SU-DHL-6 (cell line): Measurements from ENCODE around the gene GDNF.

Source experiments
- H2AFZ ChIP-seq: fragments of 200-600 bp; sonication (generic); 2 replicates; pipeline ENCODE4 v1.6.1; 2014; ENCODE audit warnings: low read depth, mild to moderate bottlenecking, moderate library complexity, mixed read lengths, antibody characterized with exemption, low read length; ENCODE audit not compliant: severe bottlenecking
- H3F3A ChIP-seq: fragments of 200-600 bp; shearing (Covaris generic); 2 replicates; pipeline ENCODE4 v1.6.0; 2016; ENCODE audit warnings: antibody characterized with exemption, mild to moderate bottlenecking; ENCODE audit not compliant: insufficient read depth
- H3K27ac ChIP-seq: fragments of 200-600 bp; sonication (generic); 2 replicates; pipeline ENCODE4 v1.5.1; 2016; ENCODE audit warnings: low read depth, mild to moderate bottlenecking, low read length, moderate library complexity, mixed read lengths
- H3K27me3 ChIP-seq: fragments of 200-600 bp; sonication (generic), shearing (Covaris generic); 2 replicates; pipeline ENCODE4 v1.6.0; 2014; ENCODE audit warnings: mild to moderate bottlenecking, low read length
- H3K36me3 ChIP-seq: fragments of 200-600 bp; sonication (generic); 2 replicates; pipeline ENCODE4 v1.6.1; 2014; ENCODE audit warnings: mild to moderate bottlenecking, low read length, mixed read lengths
- H3K4me2 ChIP-seq: fragments of 300-600, 200-600 bp; shearing (Covaris generic), sonication (generic); 2 replicates; pipeline ENCODE4 v1.6.0; 2014; ENCODE audit warnings: low read length, low read depth, mild to moderate bottlenecking; ENCODE audit not compliant: poor library complexity, severe bottlenecking
- H3K4me3 ChIP-seq: fragments of 200-600 bp; sonication (generic); 2 replicates; pipeline ENCODE4 v1.5.1; 2014; ENCODE audit warnings: antibody characterized with exemption, low read length, mild to moderate bottlenecking, mixed read lengths; ENCODE audit not compliant: insufficient read depth, poor library complexity, severe bottlenecking
- H3K79me2 ChIP-seq: fragments of 200-600 bp; sonication (generic); 2 replicates; pipeline ENCODE4 v1.6.1; 2014; ENCODE audit warnings: mild to moderate bottlenecking, low read length, moderate library complexity; ENCODE audit not compliant: insufficient read depth
- H3K9ac ChIP-seq: fragments of 200-600 bp; sonication (generic); 2 replicates; pipeline ENCODE4 v1.7.0; 2014; ENCODE audit warnings: mild to moderate bottlenecking, low read length
- H3K9me2 ChIP-seq: fragments of 200-600 bp; sonication (generic); replicated peaks from 2 replicates; pipeline ENCODE4 v1.6.1; 2014; ENCODE audit warnings: low read length; ENCODE audit not compliant: insufficient read depth
- H3K9me3 ChIP-seq: fragments of 200-600 bp; sonication (generic); 2 replicates; pipeline ENCODE4 v1.6.1; 2014; ENCODE audit warnings: low read length, mixed read lengths; ENCODE audit not compliant: insufficient read depth
- H4K20me1 ChIP-seq: fragments of 200-600 bp; sonication (generic); 2 replicates; pipeline ENCODE4 v1.6.1; 2014; ENCODE audit warnings: low read depth, mild to moderate bottlenecking, antibody characterized with exemption, low read length, moderate library complexity, mixed read lengths
- CTCF ChIP-seq: fragments of 200-600 bp; sonication (generic); IDR thresholded peaks from one replicate; pipeline ENCODE4 v1.5.1; 2017; ENCODE audit warnings: antibody characterized with exemption, mild to moderate bottlenecking, low read length, moderate library complexity; ENCODE audit not compliant: insufficient read depth, poor library complexity, severe bottlenecking
- EZH2phosphoT487 ChIP-seq: fragments of 200-600 bp; sonication (generic), shearing (Covaris generic); conservative IDR thresholded peaks from 2 replicates; pipeline ENCODE4 v1.6.1; 2018; ENCODE audit warnings: mild to moderate bottlenecking, antibody characterized with exemption, low read length, moderate library complexity, mixed read lengths

Gene GDNF

DNA sequence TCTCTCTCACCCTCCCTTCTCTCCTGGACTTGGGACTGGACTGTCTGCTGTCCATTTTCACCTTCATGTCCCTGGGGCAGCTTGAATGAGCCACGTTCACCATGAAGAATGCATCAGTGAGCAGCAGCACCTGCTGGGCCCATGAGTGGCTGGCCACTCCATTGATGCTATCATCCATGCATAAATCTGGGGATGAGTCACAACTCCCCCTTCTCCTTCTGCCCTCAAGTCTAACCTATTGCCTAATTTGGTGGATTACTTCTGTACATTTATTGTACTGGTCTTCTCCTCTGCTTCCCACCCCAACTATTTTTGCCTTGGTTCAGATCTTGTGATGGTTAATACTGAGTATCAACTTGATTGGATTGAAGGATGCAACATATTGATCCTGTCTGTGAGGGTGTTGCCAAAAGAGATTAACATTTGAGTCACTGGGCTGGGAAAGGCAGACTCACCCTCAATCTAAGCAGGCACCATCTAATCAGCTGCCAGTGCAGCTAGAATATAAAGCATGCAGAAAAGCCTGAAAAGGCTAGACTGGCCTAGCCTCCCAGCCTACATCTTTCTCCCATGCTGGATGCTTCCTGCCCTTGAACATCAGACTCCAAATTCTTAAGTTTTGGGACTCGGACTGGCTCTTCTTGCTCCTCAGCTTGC, 46.7 kb downstream of the GDNF start:
- Histone ChIP-seq H3K9ac (no peak overlapping the region), H3K79me2 (no peaks in the 10 kb centered on the region), H3K4me3 (no peak overlapping the region), H3K36me3 (no peaks in the 10 kb centered on the region), H4K20me1 (no peaks in the 10 kb centered on the region), H3K27ac (no peak overlapping the region), H3K9me2 (no peaks in the 10 kb centered on the region), H3K9me3 (no peaks in the 10 kb centered on the region), H3K27me3 (no peaks in the 10 kb centered on the region), H3K4me2 (no peak overlapping the region), H2AFZ (no peak overlapping the region), H3F3A (no peaks in the 10 kb centered on the region)
- TF ChIP-seq CTCF: no peak
- no peak for TF ChIP-seq EZH2phosphoT487

- Histone ChIP-seq H4K20me1 (no peaks in the 10 kb centered on the region), H3K9me3 (no peaks in the 10 kb centered on the region), H3K27ac (no peak overlapping the region), H3K27me3 (no peaks in the 10 kb centered on the region), H3F3A (no peaks in the 10 kb centered on the region), H3K4me2 (no peak overlapping the region), H3K36me3 (no peaks in the 10 kb centered on the region), H2AFZ (no peak overlapping the region), H3K79me2 (no peaks in the 10 kb centered on the region), H3K4me3 (no peak overlapping the region), H3K9me2 (no peaks in the 10 kb centered on the region), H3K9ac (no peak overlapping the region)
- TF ChIP-seq EZH2phosphoT487 (no peak), CTCF (no peak)
These were observed 48.5 kb downstream of the GDNF start for GRCh38 chr5:37791321-37791720.

DNA sequence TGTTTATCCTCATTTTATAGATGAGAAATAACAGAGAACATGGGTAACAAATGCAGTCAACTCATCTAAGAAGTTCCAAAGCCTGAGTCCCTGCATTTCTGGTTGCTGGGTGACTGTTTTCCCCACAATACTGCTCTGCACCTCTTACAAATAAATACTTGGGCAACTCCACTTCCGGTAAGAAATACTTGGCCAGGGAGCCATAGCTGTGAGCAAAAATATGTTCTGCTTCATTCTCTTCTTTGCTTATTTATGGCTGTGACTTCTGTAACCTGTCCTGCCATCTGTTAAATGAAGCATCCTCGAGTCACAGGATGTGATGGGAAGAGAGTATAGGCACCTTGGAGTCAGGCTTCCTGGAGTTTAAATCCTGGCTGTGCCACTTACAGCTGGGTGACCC, 49.9 kb downstream of the GDNF start:
- no peaks in the 10 kb centered on the region for H4K20me1 ChIP-seq
- no peaks in the 10 kb centered on the region for H3K9me2 ChIP-seq
- no peak overlapping the region for H3K4me2 ChIP-seq
- no peak overlapping the region for H3K4me3 ChIP-seq
- no peaks in the 10 kb centered on the region for H3K9me3 ChIP-seq
- H3K9ac ChIP-seq: no peak overlapping the region
- H3F3A ChIP-seq: no peaks in the 10 kb centered on the region
- no peak for TF ChIP-seq EZH2phosphoT487
- TF ChIP-seq CTCF: no peak
- no peaks in the 10 kb centered on the region for H3K36me3 ChIP-seq
- H3K27ac ChIP-seq: no peak overlapping the region
- H2AFZ ChIP-seq: no peak overlapping the region
- no peaks in the 10 kb centered on the region for H3K79me2 ChIP-seq
- H3K27me3 ChIP-seq: no peaks in the 10 kb centered on the region
